Endothelial cell of umbilical vein (primary cell): ENCODE measurements around the gene HDAC4.

ENCODE experiments used
- CTCF ChIP-seq, 2 donors: IDR thresholded peaks; 1 replicate in 1 of 2; 2 replicates in 1 of 2; pipeline ENCODE4 v1.5.1; 2011; ENCODE audit warnings: low read length in 2 of 2, mild to moderate bottlenecking in 2 of 2, moderate library complexity in 2 of 2, control low read depth in 1 of 2, inconsistent platforms in 1 of 2, low read depth in 1 of 2; ENCODE audit not compliant: insufficient read depth in 1 of 2; ENCODE audit errors: extremely low read depth in 1 of 2
- POLR2AphosphoS5 ChIP-seq: IDR thresholded peaks from 2 replicates; pipeline ENCODE4 v1.6.1; 2012; ENCODE audit warnings: low read depth, mild to moderate bottlenecking, control low read depth, low read length, moderate library complexity; ENCODE audit not compliant: insufficient read depth

GRCh38 chr2:239017491-239018098, 383.2 kb downstream of the HDAC4 start:
- TF ChIP-seq CTCF (IDR thresholded peaks at IDR 0.05; ENCODE audit: extremely low read depth in 1 of 2, insufficient read depth in 1 of 2, low read depth in 1 of 2, low read length in 2 of 2) (no peak), POLR2AphosphoS5 (no peak)
